Naive thymus-derived CD8-positive, alpha-beta T cell (primary cell): Measurements from ENCODE around the gene NEK10. TPM values are rescaled to one million over a fixed set of nuclear protein-coding genes. Genes with fewer than 3 reads are reported as not detected.

ENCODE experiments used
- ATAC-seq, 2 donors: fragments of 150-1000 bp; cut with Tn5 transposase in 1 of 2; sonication (Bioruptor Pico), chemical (Tn5 transposase) in 1 of 2; 1 replicate in 1 of 2; 2 replicates in 1 of 2; pipeline ENCODE4 v1.10.0; 2021; ENCODE audit warnings: mild to moderate bottlenecking in 2 of 2, moderate library complexity in 2 of 2
- POLR2A ChIA-PET: fragments of 350-600 bp; sonication (Branson Sonifier 250); formaldehyde crosslinking; loops from one replicate; lab custom pipeline; 2021; ENCODE audit warnings: antibody characterized with exemption; lab: Charles Lee
- DNase-seq, 10 donors: peaks; one replicate each; pipeline versions ENCODE4 v3.0.0 to v3.0.0-alpha.2; 2020 to 2022
- H3K27ac Mint-ChIP-seq, 10 donors: one replicate each; pipeline ENCODE4 v1.8.0; 2020 to 2022; ENCODE audit warnings: mild to moderate bottlenecking in 10 of 10, mixed read lengths in 10 of 10, moderate library complexity in 4 of 10, inconsistent platforms in 1 of 10
- H3K27me3 Mint-ChIP-seq, 5 donors: one replicate each; pipeline ENCODE4 v1.8.0; 2021 to 2022; ENCODE audit warnings: mixed read lengths in 5 of 5
- H3K36me3 Mint-ChIP-seq, 3 donors: one replicate each; pipeline ENCODE4 v1.8.0; 2020 to 2022; ENCODE audit warnings: mixed read lengths in 3 of 3, mild to moderate bottlenecking in 2 of 3, inconsistent platforms in 1 of 3
- H3K4me1 Mint-ChIP-seq, 4 donors: one replicate each; pipeline ENCODE4 v1.8.0; 2021 to 2022; ENCODE audit warnings: mixed read lengths in 4 of 4
- H3K4me3 Mint-ChIP-seq, 10 donors: one replicate each; pipeline ENCODE4 v1.8.0; 2020 to 2022; ENCODE audit warnings: mild to moderate bottlenecking in 10 of 10, mixed read lengths in 10 of 10, moderate library complexity in 6 of 10, inconsistent platforms in 1 of 10
- H3K9me3 Mint-ChIP-seq, 9 donors: one replicate each; pipeline ENCODE4 v1.8.0; 2020 to 2022; ENCODE audit warnings: mixed read lengths in 9 of 9, mild to moderate bottlenecking in 3 of 9, inconsistent platforms in 1 of 9, moderate library complexity in 1 of 9
- polyA plus RNA-seq, 3 donors: library from polyadenylated mRNA; unstranded; fragments of 300-500 nt; fragmentation: Illumina TruSeq; gene quantifications; one replicate each; pipeline ENCODE4 v1.2.3, GENCODE V29; 2021
- total RNA-seq, 8 experiments: library from RNA in 2 of 8; stranded (reverse) in 2 of 8; gene quantifications; one replicate each; pipeline ENCODE4 v1.2.3 and lab custom pipeline; 2021 to 2026

NEK10 gene
- total and polyA plus RNA-seq, 5 experiments from 2014 or later, result 1.3 to 1.5 TPM; not detected in 3

- POLR2A ChIA-PET, result no interaction called here
- H3K4me1 Mint-ChIP-seq, result no peaks in the 10 kb centered on the region
- H3K27ac Mint-ChIP-seq, result no peak overlapping the region
- ATAC-seq, result no peak
- no peaks in the 10 kb centered on the region for H3K9me3 Mint-ChIP-seq
- no peaks in the 10 kb centered on the region for H3K27me3 Mint-ChIP-seq
- H3K36me3 Mint-ChIP-seq, result peaks cover 0 to 31% (median 0%) of the 10 kb centered on the region in 3 donors
- no peak overlapping the region for H3K4me3 Mint-ChIP-seq
- DNase-seq, result no peak
These were observed 7.1 kb upstream of the NEK10 start for GRCh38 chr3:27376109-27376772.

- no peak overlapping the region for H3K4me3 Mint-ChIP-seq
- no peak overlapping the region for H3K27ac Mint-ChIP-seq
- H3K36me3 Mint-ChIP-seq, result no peaks in the 10 kb centered on the region
- POLR2A ChIA-PET, result no interaction called here
- H3K27me3 Mint-ChIP-seq, result peaks cover 0 to 2% (median 0%) of the 10 kb centered on the region in 5 donors
- H3K9me3 Mint-ChIP-seq, result no peaks in the 10 kb centered on the region
- peaks cover 11 to 17% (median 16%) of the 10 kb centered on the region in 4 donors for H3K4me1 Mint-ChIP-seq
- ATAC-seq (no peak), DNase-seq (no peak)
These were observed 3.1 kb downstream of the NEK10 start for GRCh38 chr3:27366062-27366591.

GRCh38 chr3:27360113-27361078, 8.8 kb downstream of the NEK10 start:
- POLR2A ChIA-PET, result no interaction called here
- Mint-ChIP-seq H3K4me3 (peak overlapping the region in 1 of 10 donors; percentile 30), H3K4me1 (peaks cover 0 to 36% (median 12%) of the 10 kb centered on the region in 4 donors), H3K36me3 (no peaks in the 10 kb centered on the region), H3K9me3 (no peaks in the 10 kb centered on the region), H3K27me3 (peaks cover 0 to 4% (median 0%) of the 10 kb centered on the region in 5 donors), H3K27ac (peak overlapping the region in 1 of 10 donors; percentile 6)
- DNase-seq (no peak), ATAC-seq (no peak)

GRCh38 chr3:27358372-27358771, 10.8 kb downstream of the NEK10 start:
- Mint-ChIP-seq H3K36me3 (no peaks in the 10 kb centered on the region), H3K4me1 (peaks cover 0 to 36% (median 12%) of the 10 kb centered on the region in 4 donors), H3K27me3 (peaks cover 0 to 7% (median 0%) of the 10 kb centered on the region in 5 donors), H3K4me3 (no peak overlapping the region), H3K9me3 (no peaks in the 10 kb centered on the region), H3K27ac (no peak overlapping the region)
- POLR2A ChIA-PET, result no interaction called here
- ATAC-seq, result no peak
- no peak for DNase-seq

GRCh38 chr3:27357665-27358258, 11.4 kb downstream of the NEK10 start:
- H3K4me3 Mint-ChIP-seq, result no peak overlapping the region
- POLR2A ChIA-PET, result no interaction called here
- peaks cover 0 to 36% (median 12%) of the 10 kb centered on the region in 4 donors for H3K4me1 Mint-ChIP-seq
- H3K36me3 Mint-ChIP-seq, result no peaks in the 10 kb centered on the region
- no peaks in the 10 kb centered on the region for H3K9me3 Mint-ChIP-seq
- DNase-seq, result peak in 9 of 10 donors; percentile 16 to 72 (median 48)
- peak overlapping the region in 1 of 10 donors; percentile 61 for H3K27ac Mint-ChIP-seq
- H3K27me3 Mint-ChIP-seq, result peaks cover 0 to 7% (median 0%) of the 10 kb centered on the region in 5 donors
- ATAC-seq, result peak; percentile 80 to 88

GRCh38 chr3:27356976-27357375, 12.2 kb downstream of the NEK10 start:
- POLR2A ChIA-PET, result no interaction called here

GRCh38 chr3:27354588-27355203, 14.5 kb downstream of the NEK10 start:
- no peaks in the 10 kb centered on the region for H3K36me3 Mint-ChIP-seq
- POLR2A ChIA-PET, result no interaction called here
- no peak for DNase-seq
- no peak overlapping the region for H3K4me3 Mint-ChIP-seq
- no peak for ATAC-seq
- H3K9me3 Mint-ChIP-seq, result no peaks in the 10 kb centered on the region
- no peak overlapping the region for H3K27ac Mint-ChIP-seq
- H3K4me1 Mint-ChIP-seq, result peaks cover 0 to 27% (median 9%) of the 10 kb centered on the region in 4 donors
- peaks cover 0 to 7% (median 0%) of the 10 kb centered on the region in 5 donors for H3K27me3 Mint-ChIP-seq

More at GRCh38 chr3:27356976-27357375, 12.2 kb downstream of the NEK10 start:
- Mint-ChIP-seq H3K27me3 (peaks cover 0 to 7% (median 0%) of the 10 kb centered on the region in 5 donors), H3K36me3 (no peaks in the 10 kb centered on the region), H3K27ac (no peak overlapping the region), H3K4me1 (peaks cover 0 to 36% (median 12%) of the 10 kb centered on the region in 4 donors), H3K9me3 (no peaks in the 10 kb centered on the region), H3K4me3 (no peak overlapping the region)
- ATAC-seq (no peak), DNase-seq (no peak)

GRCh38 chr3:27354161-27354560, 15.0 kb downstream of the NEK10 start:
- H3K4me1 Mint-ChIP-seq, result peaks cover 0 to 26% (median 6%) of the 10 kb centered on the region in 4 donors
- POLR2A ChIA-PET, result no interaction called here
- H3K27me3 Mint-ChIP-seq, result peaks cover 0 to 7% (median 0%) of the 10 kb centered on the region in 5 donors
- ATAC-seq, result no peak
- no peaks in the 10 kb centered on the region for H3K36me3 Mint-ChIP-seq
- H3K9me3 Mint-ChIP-seq, result no peaks in the 10 kb centered on the region
- DNase-seq, result no peak
- H3K4me3 Mint-ChIP-seq, result no peak overlapping the region
- H3K27ac Mint-ChIP-seq, result no peak overlapping the region

- Mint-ChIP-seq H3K27ac (no peak overlapping the region), H3K27me3 (peaks cover 0 to 7% (median 0%) of the 10 kb centered on the region in 5 donors), H3K4me3 (no peak overlapping the region), H3K4me1 (peaks cover 0 to 17% (median 2%) of the 10 kb centered on the region in 4 donors), H3K9me3 (no peaks in the 10 kb centered on the region), H3K36me3 (no peaks in the 10 kb centered on the region)
- ATAC-seq (no peak), DNase-seq (no peak)
- POLR2A ChIA-PET, result no interaction called here
These were observed 16.0 kb downstream of the NEK10 start for GRCh38 chr3:27353221-27353620.

GRCh38 chr3:27352047-27352446, 17.1 kb downstream of the NEK10 start:
- no peaks in the 10 kb centered on the region for H3K36me3 Mint-ChIP-seq
- no peak for ATAC-seq
- no peak overlapping the region for H3K4me3 Mint-ChIP-seq
- H3K27me3 Mint-ChIP-seq, result peaks cover 0 to 7% (median 0%) of the 10 kb centered on the region in 5 donors
- DNase-seq, result no peak
- H3K9me3 Mint-ChIP-seq, result no peaks in the 10 kb centered on the region
- POLR2A ChIA-PET, result no interaction called here
- no peak overlapping the region for H3K27ac Mint-ChIP-seq
- H3K4me1 Mint-ChIP-seq, result peaks cover 0 to 9% (median 0%) of the 10 kb centered on the region in 4 donors

GRCh38 chr3:27349832-27350231, 19.4 kb downstream of the NEK10 start:
- peak overlapping the region in 2 of 10 donors; percentile 45 to 55 for H3K4me3 Mint-ChIP-seq
- no peaks in the 10 kb centered on the region for H3K9me3 Mint-ChIP-seq

More at GRCh38 chr3:27349832-27350231, 19.4 kb downstream of the NEK10 start:
- ATAC-seq, result no peak
- POLR2A ChIA-PET, result no interaction called here
- H3K36me3 Mint-ChIP-seq, result no peaks in the 10 kb centered on the region
- H3K4me1 Mint-ChIP-seq, result peaks cover 0 to 12% (median 0%) of the 10 kb centered on the region in 4 donors
- H3K27me3 Mint-ChIP-seq, result peaks cover 0 to 3% (median 0%) of the 10 kb centered on the region in 5 donors
- DNase-seq, result no peak
- H3K27ac Mint-ChIP-seq, result peak overlapping the region in 1 of 10 donors; percentile 51
